ENCODE results near the gene P3H3.
"Not testable (repeated sequence)": the region's sequence is repeated elsewhere in the genome, so short reads cannot be mapped to it uniquely, and the experiment has no call there.

The P3H3 gene

DNA sequence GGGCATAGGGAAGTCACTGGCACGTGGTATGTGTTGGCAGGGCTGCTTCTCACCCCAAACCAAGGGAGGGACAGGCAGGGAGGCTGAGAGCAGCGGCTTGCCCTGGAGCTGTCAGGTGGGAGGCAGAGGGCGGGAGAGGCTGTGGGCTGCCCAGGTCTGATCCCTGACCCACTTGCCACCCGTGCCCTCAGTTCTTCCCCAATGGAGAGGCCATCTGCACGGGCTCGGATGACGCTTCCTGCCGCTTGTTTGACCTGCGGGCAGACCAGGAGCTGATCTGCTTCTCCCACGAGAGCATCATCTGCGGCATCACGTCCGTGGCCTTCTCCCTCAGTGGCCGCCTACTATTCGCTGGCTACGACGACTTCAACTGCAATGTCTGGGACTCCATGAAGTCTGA is 17.2 kb downstream of the P3H3 start:
- no peak for DNase-seq (ENCODE audit: low read depth)

DNA sequence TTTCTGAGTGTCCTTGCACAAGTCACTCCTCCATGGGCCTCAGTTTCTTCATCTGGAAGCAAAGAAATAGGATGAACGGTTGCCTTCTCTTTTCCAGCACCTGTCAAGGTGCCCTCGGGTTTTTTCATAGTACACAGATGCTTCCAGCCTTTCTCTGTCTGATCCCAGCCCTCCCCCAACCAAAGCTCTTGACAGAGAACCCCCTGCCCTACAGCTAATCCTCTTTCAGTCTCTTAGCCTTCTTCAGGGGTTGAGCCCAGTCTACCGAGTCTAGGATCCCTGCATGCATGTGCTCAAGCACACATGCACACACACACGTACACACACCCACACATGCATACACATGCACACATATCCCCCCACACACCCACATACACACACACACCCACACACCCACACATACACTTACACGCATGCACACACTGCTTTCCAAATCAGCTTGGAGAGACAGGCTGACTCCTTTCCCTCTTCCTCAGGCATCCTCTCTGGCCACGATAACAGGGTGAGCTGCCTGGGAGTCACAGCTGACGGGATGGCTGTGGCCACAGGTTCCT is 18.2 kb downstream of the P3H3 start:
- no peak for DNase-seq (ENCODE audit: low read depth)

DNA sequence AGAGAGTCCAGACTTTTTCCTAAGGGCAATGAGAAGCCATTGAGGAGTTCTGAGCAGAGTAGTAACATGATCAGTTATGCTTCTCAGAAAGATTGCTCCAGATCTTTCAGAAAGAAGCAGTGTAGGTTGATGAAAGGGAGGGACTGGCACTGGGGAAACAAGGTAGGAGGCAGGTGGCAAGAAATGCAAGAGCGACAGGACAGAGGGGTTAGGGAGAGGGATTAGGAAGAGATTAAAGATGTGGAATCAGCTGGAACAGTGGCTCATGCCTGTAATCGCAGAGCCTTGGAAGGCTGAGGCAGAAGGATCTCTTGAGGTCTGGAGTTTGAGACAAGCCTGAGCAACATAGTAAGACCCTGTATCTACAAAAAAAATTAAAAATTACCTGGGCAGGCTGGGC is 19.5 kb downstream of the P3H3 start:
- no peak for DNase-seq (ENCODE audit: low read depth)

DNA sequence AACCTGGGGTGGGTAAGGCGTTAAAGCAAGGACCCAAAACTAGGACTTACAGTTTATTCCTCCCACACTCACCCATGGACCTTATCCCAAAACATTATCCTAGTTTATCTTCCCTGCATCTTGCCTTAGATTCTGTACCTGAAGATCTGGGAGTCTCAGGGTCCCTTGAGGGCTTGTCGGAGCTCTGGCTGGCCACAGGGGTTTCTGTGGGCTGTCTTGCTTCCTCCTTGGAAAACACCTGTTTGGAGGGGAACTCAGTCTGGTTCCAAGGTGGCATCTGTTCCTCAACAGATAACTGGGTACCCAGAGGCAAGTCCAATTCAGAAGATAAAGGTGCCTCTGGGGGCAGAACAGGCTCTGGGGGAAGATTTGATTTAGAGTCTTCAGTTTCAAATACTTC is 21.2 kb downstream of the P3H3 start:
- no peak for DNase-seq (ENCODE audit: low read depth)

DNA sequence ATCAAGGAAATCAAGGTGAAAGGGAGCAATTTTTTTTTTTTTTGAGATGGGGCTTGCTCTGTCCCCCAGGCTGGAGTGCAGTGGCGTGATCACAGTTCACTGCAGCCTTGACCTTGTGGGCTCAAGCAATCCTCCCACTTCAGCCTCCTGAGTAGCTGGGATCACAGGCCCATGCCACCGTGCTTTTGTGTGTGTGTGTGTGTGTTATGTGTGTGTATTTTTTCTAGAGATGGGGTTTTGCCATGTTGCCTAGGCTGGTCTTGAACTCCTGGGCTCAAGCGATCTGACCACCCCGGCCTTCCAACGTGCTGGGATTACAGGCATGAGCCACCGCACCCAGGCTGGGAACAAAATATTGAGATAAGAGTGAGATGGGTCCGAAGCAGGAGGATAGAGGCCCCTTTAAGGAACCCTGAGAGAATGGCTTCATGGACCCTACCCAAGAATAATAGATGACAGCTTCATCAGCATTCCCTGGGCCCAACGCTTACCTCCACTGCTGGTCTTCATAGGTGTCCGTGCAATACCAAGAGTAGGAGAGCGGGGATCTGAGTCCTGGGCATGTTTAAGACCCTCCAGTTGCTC is 21.9 kb downstream of the P3H3 start:
- DNase-seq (ENCODE audit: low read depth): no peak

DNA sequence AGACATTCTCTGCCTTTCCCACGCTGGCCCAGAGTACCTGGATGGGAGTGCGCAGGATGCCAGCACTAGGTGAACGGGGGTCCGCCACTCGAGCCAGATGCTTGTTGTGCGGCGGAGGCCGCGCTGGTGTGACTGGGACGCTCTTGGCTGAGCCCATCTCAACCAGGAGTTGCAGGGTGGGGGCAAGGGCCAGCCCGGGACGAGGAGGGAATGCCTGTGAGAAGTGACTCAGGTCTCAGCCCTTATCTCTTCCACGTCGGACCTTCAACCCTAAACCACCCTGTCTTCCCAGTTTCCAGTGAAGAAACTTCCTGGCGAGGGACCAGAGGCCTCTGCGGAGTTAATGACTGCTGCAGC is 22.6 kb downstream of the P3H3 start:
- no peak for DNase-seq (ENCODE audit: low read depth)

DNA sequence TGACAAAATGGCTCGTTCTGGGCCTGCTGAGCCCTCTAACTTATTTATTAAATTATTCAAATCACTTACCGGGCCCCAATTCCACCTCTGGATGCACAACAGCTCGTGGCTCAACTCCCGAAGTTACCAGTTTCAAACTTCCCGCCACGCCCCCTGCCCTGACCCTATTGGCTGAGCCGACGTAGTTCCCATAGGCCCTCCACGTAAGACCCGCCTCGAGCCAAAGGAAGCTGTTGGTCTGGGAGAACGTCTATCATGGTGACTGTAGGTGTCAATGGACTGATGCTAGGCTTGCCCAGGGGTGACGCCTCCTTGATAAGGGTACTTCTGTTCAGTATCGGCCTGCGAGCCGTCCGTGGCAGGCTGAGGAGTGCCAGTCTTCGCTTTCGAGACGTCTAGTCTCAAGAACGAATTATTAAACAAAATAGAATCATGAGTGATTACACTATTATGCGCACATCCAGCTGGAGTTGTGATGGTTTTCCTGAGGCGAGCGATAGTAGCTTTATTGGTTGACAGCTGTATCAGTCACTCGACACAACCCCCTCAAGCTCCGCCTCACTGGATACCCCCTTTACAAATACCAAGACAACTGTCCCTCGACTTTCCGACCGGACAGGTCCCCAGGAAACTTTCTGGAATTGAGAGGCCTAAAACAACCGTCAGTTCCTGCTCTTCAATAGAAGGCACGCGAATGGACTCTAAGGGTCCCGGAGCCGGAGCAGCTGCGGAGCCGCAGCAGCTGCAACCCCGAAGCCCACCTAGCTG is 23.1 kb downstream of the P3H3 start, which contains the start of gene CDCA3:
Gene CDCA3, minus strand, starts transcription at position 134 of the 768 bp plus-strand sequence. CDS start 334 bp downstream, outside the sequence.
- peak; percentile 97 for DNase-seq (ENCODE audit: low read depth)

DNA sequence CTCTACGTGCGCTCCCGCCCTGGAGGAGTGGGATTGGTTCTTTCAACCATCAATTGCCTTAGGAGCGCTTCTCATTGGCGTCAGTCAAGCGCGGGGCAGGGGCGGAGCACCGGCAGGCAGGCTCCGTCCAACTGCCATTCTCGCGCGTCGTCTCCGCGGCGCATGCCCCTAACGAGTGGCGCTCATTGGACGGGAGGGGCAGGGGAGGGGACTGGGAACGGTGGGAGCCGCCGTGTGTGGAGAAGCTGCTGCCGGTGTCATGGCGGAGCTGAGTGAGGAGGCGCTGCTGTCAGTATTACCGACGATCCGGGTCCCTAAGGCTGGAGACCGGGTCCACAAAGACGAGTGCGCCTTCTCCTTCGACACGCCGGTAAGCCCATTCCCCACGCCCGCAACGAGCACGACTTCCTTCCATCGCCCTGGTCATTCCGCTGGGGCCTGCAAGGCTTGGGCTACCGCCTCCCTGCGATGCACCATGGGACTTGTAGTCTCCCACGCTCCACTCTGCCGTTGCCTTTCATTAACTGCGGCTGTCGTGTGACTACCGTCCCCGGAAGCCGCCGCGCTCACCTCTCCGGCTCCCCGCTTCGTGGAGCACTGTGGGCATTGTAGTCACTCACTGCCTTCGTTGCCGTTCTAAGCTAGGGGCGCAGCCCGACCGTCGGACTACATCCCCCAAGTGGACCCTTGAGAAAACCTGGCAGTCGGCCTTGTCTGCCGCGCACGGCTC is 23.9 kb downstream of the P3H3 start, which contains the start of gene USP5:
Gene USP5, plus strand, starts transcription at position 230 of the 730 bp plus-strand sequence. Its CDS starts 30 bp downstream, at position 260.
- peak; percentile 99 for DNase-seq (ENCODE audit: low read depth)

DNA sequence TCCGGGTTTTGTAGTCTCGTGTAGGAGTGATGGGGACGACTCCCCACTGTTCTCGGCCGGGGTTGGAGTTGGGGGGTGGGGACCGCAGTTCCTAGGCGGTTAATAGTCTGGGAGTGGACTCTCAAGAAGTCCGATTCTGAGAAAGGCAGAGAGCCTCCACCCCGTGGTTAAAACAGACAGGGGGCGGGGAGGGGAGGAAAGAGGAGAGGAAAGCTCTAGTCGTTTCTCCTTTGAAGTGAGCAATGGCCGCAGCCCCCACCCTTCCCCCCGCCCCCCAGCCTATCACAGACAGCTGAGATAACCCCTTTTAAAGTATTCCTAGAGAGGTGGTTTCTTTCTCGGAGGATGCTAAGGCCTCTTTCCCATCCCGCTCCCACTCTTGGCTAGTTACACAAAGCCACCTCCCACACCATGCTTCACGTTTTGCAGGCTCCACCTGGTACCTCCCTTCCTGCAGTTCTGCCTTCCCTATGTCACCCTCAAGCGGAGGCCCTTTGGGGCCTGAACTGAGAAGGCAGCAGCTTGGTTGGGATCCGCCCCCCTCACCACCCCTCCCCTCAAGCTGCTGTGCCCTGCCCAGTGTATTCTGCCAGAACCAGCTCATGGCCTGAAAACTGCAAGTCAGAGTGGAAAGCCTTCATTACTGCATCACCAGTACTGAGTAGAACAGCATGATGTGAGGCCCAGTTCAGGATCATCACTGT is 24.6 kb downstream of the P3H3 start:
- no peak for DNase-seq (ENCODE audit: low read depth)

DNA sequence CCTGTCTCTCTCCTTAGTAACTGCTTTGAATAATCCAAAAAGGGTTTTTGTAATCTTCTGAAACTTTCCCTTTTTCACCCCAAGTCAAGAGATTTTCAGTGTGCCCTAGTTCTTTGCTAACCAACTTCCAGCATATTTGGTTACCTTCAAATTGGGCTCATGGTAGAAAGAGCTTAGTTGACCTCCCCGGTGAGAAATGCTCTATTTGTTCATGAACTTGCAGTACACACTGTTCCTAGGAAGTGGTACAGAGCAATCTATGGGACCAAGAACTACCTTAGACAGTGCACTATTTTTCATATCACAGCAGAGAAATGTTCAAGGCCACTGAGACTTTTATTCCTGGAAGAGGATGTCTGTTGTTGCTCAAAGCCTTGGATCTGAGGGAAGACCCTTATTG is 25.4 kb downstream of the P3H3 start:
- no peak for DNase-seq (ENCODE audit: low read depth)

DNA sequence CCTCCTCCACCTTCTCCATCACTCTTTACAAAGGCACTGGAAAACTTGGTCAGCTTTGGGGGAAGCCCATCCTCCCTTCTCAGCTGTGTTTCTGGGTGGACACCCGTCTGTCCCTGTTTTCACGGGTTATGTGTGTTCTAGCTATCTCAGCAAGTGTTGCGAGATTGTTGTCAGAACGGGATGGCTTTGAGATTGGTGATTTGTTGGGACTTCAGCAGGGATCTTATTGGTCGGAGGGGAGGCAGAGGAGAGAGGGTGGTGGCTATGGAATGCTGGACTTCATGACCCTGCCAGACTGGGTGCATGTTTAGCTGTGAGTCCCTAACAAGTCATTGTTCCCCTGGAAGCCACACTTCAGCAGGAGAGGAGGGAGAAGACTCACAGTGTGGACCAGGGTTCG is 25.8 kb downstream of the P3H3 start:
- no peak for DNase-seq (ENCODE audit: low read depth)

DNA sequence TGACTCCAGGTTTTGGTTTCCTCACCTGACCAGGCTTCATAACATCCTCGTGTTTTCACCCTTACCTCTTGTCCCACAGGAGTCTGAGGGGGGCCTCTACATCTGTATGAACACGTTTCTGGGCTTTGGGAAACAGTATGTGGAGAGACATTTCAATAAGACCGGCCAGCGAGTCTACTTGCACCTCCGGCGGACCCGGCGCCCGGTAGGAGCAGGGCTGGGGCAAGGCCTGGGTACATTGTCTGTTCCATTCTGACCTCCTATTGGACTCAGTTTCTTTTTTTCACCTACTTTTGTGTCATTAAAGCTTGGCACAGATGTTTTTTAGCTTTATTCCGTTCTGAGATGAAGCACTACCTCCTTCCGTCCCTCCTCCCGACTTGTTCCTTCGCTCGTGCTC is 27.1 kb downstream of the P3H3 start:
- no peak for DNase-seq (ENCODE audit: low read depth)

DNA sequence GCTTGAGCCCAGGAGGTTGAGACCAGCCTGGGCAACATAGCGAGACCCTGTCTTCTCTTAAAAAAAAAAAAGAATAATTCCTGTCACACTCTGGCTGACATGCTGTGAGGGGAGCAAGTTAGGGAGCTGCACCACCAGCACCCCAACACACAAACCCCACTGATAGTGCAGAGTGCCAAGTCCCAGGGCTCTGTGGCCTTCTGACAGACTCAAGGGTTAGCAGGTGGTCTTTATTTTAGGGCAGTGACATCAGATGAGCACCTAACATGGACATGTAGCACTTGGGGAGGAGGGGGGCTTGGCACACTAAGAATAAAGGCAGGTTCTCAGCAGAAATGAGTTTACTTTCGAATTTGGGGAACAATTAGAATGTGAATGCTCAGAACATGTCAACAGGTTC is 30.6 kb downstream of the P3H3 start:
- DNase-seq (ENCODE audit: low read depth): no peak

DNA sequence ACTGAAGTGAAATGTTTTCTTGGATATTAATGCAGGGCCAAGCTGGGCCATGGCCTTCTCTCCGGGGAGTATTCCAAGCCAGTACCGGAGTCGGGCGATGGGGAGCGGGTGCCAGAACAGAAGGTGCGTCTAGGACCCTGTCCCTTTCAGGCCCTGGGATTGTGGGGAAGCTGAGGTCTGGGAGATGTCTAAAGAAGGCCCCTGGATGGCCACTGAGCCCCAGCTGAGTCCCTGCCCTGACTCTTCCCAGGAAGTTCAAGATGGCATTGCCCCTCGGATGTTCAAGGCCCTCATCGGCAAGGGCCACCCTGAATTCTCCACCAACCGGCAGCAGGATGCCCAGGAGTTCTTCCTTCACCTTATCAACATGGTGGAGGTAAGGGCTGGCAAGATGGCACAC is 31.9 kb downstream of the P3H3 start:
- DNase-seq (ENCODE audit: low read depth): no peak

DNA sequence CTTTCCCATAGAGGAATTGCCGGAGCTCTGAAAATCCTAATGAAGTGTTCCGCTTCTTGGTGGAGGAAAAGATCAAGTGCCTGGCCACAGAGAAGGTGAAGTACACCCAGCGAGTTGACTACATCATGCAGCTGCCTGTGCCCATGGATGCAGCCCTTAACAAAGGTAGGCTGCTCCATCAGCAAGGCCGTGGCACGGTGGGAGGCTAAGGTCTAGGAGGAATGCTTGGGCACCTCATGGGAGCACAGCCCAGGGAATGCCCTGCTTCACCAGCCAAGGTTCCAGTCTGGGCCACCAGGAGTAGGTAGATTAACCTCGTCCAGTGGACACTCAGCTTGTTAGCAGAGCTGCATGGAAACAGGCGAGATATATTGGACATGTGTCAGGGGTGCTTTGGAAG is 32.7 kb downstream of the P3H3 start:
- no peak for DNase-seq (ENCODE audit: low read depth)

DNA sequence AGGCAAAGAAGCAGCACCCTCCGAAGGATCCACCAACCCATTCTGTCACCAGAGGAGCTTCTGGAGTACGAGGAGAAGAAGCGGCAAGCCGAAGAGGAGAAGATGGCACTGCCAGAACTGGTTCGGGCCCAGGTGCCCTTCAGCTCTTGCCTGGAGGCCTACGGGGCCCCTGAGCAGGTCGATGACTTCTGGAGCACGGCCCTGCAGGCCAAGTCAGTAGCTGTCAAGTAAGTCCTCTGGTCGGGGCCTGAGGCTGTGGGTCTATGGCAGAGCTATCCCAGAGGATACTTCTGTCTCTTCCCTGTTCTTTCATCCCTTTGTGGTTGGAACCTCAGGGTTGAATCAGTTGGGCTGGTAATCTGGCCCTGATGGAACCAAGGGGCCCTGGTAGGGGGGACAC is 33.2 kb downstream of the P3H3 start:
- no peak for DNase-seq (ENCODE audit: low read depth)

DNA sequence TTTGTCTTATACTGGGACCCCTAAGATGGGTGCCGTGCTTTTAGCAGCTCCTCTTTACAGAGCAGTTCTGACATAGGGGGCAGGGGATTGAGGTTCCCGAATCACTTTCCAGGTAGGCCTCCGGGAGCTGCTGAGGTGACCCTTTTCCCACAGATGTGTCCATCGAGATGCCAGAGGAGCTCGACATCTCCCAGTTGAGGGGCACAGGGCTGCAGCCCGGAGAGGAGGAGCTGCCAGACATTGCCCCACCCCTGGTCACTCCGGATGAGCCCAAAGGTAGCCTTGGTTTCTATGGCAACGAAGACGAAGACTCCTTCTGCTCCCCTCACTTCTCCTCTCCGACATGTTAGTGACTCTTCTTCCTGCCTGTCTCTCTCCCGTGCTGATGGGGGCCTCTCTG is 34.8 kb downstream of the P3H3 start:
- no peak for DNase-seq (ENCODE audit: low read depth)

DNA sequence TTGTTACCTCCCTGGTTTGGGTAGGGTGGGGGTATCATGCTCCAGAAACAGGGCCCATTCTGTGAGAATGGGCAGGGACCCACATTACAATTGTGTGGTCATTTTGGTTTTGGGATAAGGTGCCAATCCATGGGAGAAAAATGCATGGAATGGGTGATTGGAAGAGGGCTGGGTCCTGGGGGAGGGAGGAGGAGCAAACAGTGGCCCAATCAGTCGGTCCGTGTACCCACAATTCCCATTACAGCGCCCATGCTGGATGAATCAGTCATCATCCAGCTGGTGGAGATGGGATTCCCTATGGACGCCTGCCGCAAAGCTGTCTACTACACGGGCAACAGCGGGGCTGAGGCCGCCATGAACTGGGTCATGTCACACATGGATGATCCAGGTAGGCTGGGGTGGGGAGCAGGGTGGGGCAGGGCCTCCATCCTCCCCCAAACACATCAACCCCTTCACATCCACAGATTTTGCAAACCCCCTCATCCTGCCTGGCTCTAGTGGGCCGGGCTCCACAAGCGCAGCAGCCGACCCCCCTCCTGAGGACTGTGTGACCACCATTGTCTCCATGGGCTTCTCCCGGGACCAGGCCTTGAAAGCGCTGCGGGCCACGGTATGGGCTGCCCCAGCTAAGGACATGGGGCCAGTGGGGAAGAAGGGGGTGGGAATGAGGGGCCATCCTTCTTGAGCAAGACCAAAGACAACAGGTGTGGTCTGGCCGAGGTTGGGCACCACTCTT is 35.5 kb downstream of the P3H3 start:
- DNase-seq (ENCODE audit: low read depth): no peak

DNA sequence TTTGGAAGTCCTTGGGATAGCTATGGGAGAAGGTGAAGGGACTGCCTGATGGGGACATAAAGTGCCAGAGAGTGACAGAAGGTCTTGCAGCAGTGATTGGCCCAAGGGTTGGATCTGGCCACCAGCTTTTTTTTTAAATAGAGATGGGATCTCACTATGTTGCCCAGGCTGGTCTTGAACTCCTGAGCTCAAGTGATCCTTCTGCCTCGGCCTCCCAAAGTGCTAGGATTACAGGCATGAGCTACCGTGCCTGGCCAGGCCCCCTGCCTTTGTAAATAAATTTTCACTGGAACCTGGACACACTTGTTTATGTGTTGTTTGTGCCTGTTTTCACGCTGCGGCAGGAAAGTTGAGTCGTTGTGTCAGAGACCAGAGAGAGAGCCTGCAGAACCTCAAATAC is 37.1 kb downstream of the P3H3 start:
- not testable (repeated sequence) for DNase-seq (ENCODE audit: low read depth)

DNA sequence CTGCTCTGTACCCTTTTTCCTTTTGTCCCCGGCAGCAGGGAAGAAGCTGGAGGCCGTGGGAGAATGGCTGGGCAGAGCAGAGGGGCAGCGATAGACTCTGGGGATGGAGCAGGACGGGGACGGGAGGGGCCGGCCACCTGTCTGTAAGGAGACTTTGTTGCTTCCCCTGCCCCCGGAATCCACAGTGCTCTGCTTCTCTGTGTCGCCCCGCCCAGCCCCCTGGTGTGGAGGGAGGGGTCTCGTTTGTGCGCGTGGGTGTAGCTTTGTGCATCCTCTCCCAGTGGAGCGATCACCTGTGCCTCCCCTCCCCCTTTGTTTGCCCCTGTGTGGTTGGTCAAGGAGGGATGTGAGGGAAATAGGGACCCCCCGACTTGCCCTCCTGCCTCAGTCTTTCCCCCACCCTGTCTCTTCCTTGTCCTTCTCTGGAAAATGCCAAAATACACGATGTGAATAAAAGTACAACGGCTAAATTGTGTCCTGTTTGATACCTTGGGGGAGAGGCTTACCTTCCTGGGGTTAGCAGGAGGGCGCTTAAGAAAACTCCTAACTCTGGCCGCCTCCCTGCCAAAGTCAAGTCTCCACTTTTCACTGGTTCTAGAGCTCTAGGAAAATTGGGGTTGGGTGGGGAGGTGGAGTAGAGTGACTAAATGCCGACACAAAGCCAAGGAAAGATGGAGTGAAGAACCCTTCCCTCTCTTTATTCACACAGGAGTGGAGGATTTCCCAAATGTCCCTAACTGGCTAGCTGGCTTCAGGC is 38.1 kb downstream of the P3H3 start:
- no peak for DNase-seq (ENCODE audit: low read depth)

DNA sequence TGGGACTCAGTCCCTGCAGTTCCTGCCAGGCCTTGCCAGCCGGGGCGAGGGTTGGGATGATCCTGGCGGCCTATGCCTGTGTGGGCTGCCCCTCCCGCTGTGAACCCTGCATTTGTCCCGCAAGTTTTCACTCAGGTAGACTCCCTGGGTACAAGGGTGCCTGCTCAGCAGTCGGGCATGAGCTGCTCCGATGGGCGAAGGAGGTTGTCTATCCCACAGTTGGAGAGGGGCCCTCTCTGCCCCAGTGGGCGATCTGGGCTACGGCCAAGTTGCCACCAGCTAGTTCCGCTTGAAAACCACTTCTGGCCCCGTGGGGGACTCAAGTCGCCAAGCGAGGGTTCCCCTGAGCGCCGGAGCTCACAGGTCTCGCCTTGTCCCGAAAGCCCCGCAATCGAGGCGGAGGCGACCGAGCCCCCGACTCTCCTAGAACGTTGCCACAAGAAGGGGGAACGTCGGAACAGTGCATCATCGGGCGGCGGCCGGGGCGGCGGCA is 38.8 kb downstream of the P3H3 start:
- no peak for DNase-seq (ENCODE audit: low read depth)

Data from non-pigmented ciliary epithelial cell (primary cell).